GM12878 (cell line): ENCODE measurements around the gene ICA1L. TPM values are rescaled to one million over a fixed set of nuclear protein-coding genes. Genes with fewer than 3 reads are reported as not detected.

Experiments used
- ATAC-seq: fragments of 200-7000 bp; cut with Tn5 transposase; 3 replicates; pipeline ENCODE4 v1.9.1; 2020; ENCODE audit warnings: mild to moderate bottlenecking, moderate library complexity
- BruUV-seq: library from RNA; stranded (reverse); fragments of 400-500 nt; replicated peaks from 2 replicates; lab custom pipeline; 2021; lab: Mats Ljungman, UMichigan
- CTCF ChIA-PET: fragments of 300-600 bp; sonication (Branson Sonifier 250); formaldehyde crosslinking; extraction: SDS; loops from one replicate; lab custom pipeline; 2021; ENCODE audit warnings: inconsistent platforms; lab: Yijun Ruan, JAX
- POLR2A ChIA-PET: fragments of 350-600 bp; formaldehyde crosslinking; extraction: SDS; loops from one replicate; lab custom pipeline; 2021; ENCODE audit warnings: inconsistent platforms; lab: Charles Lee
- RAD21 ChIA-PET: fragments of 300-600 bp; sonication (Branson Sonifier 250); formaldehyde crosslinking; loops from one replicate; lab custom pipeline; 2023; ENCODE audit warnings: antibody characterized with exemption; ENCODE audit not compliant: unreplicated experiment; lab: Charles Lee
- SMC1A ChIA-PET: fragments of 300-600 bp; sonication (Branson Sonifier 250); formaldehyde crosslinking; loops from one replicate; lab custom pipeline; 2023; ENCODE audit not compliant: unreplicated experiment, uncharacterized antibody; lab: Charles Lee
- DNase-seq: peaks from one replicate; pipeline ENCODE4 v3.0.0-alpha.2; 2011; ENCODE audit warnings: low read depth, low spot score
- FAIRE-seq: peaks from 3 replicates; lab custom pipeline; 2011; peaks lifted over from hg19 to GRCh38; lab: Jason Lieb, UNC
- H2AFZ ChIP-seq: 2 replicates; pipeline ENCODE4 v1.6.0; 2011; ENCODE audit warnings: low read depth, low read length, control low read depth; ENCODE audit not compliant: control insufficient read depth
- H3K27ac ChIP-seq: 2 replicates; pipeline ENCODE4 v1.5.1; 2011; ENCODE audit warnings: control low read depth; ENCODE audit not compliant: control insufficient read depth, insufficient read depth
- H3K27me3 ChIP-seq, 2 experiments: replicated peaks in 1 of 2; 2 replicates each; pipeline versions ENCODE4 v1.6.0 to v1.6.1; 2011; ENCODE audit warnings: low read length in 1 of 2; ENCODE audit not compliant: control insufficient read depth in 2 of 2, insufficient read depth in 2 of 2
- H3K36me3 ChIP-seq, 2 experiments: 2 replicates each; pipeline ENCODE4 v1.5.1; 2011; ENCODE audit warnings: low read length in 1 of 2; ENCODE audit not compliant: control insufficient read depth in 2 of 2, insufficient read depth in 2 of 2
- H3K4me1 ChIP-seq: 2 replicates; pipeline ENCODE4 v1.6.1; 2011; ENCODE audit warnings: mild to moderate bottlenecking, low read length, moderate library complexity, mixed read lengths; ENCODE audit not compliant: control insufficient read depth, insufficient read depth
- H3K4me2 ChIP-seq: 2 replicates; pipeline ENCODE4 v1.6.0; 2011; ENCODE audit warnings: control low read depth; ENCODE audit not compliant: control insufficient read depth, insufficient read depth
- H3K4me3 ChIP-seq: fragments of 200-600 bp; sonication (generic); 2 replicates; pipeline ENCODE4 v1.5.1; 2016
- H3K79me2 ChIP-seq: 2 replicates; pipeline ENCODE4 v1.6.0; 2011; ENCODE audit warnings: low read length; ENCODE audit not compliant: control insufficient read depth, insufficient read depth
- H3K9ac ChIP-seq: 2 replicates; pipeline ENCODE4 v1.8.0; 2011; ENCODE audit warnings: low read length, control low read depth, mixed read lengths; ENCODE audit not compliant: control insufficient read depth, insufficient read depth
- H3K9me3 ChIP-seq: replicated peaks from 3 replicates; pipeline ENCODE4 v1.5.1; 2011; ENCODE audit warnings: mild to moderate bottlenecking, low read length; ENCODE audit not compliant: control insufficient read depth, insufficient read depth
- H4K20me1 ChIP-seq: 2 replicates; pipeline ENCODE4 v1.6.0; 2011; ENCODE audit not compliant: control insufficient read depth, insufficient read depth
- DPF2 ChIP-seq: fragments of 450-650 bp; IDR thresholded peaks from 2 replicates; pipeline ENCODE4 v1.6.1; 2017; ENCODE audit warnings: mild to moderate bottlenecking
- IRF3 ChIP-seq: fragments of 450-650 bp; IDR thresholded peaks from 2 replicates; pipeline ENCODE4 v1.6.1; 2014; ENCODE audit warnings: mild to moderate bottlenecking
- JUNB ChIP-seq: IDR thresholded peaks from 2 replicates; pipeline ENCODE4 v1.6.1; 2016; ENCODE audit warnings: antibody characterized with exemption, mild to moderate bottlenecking
- MEF2A ChIP-seq: IDR thresholded peaks from 2 replicates; pipeline ENCODE4 v1.6.1; 2011; ENCODE audit warnings: low read depth, mild to moderate bottlenecking, low read length, moderate library complexity; ENCODE audit not compliant: insufficient read depth
- NKRF ChIP-seq: fragments of 450-650 bp; conservative IDR thresholded peaks from 2 replicates; pipeline ENCODE4 v1.6.1; 2017; ENCODE audit warnings: mild to moderate bottlenecking, moderate library complexity
- POLR2AphosphoS5 ChIP-seq: IDR thresholded peaks from 2 replicates; pipeline ENCODE4 v1.6.1; 2011; ENCODE audit warnings: mild to moderate bottlenecking, low read length, inconsistent platforms
- TAF1 ChIP-seq: IDR thresholded peaks from 2 replicates; pipeline ENCODE4 v1.6.1; 2011; ENCODE audit warnings: mild to moderate bottlenecking, low read depth, low read length, borderline replicate concordance
- WGBS: methylation state at CpG from one replicate; pipeline ENCODE4 v1.1.6; 2016; ENCODE audit warnings: low lambda C conversion rate; ENCODE audit not compliant: insufficient replicate concordance, insufficient coverage; ENCODE audit errors: missing lambda C conversion rate; 5-methylcytosine and 5-hydroxymethylcytosine counted together
- in situ Hi-C: fragments of 300-500 bp; cut with MboI; formaldehyde crosslinking; loops from 9 replicates; pipeline ENCODE4 v1.14.3; 2018; ENCODE audit warnings: mixed read lengths
- intact Hi-C: fragments of 100-400 bp; cut with micrococcal nuclease; formaldehyde crosslinking; loops from one replicate; pipeline ENCODE4 v1.14.2; 2022; ENCODE audit not compliant: unreplicated experiment
- polyA plus RNA-seq, 11 experiments: library from polyadenylated mRNA; depleted of rRNA in 4 of 11; unstranded in 6 of 11; stranded (reverse) in 5 of 11; fragments of >200 nt; fragmentation: Nextera tagmentation in 4 of 11; fragmentation: Illumina TruSeq in 1 of 11; extraction: Ambion mirVana in 4 of 11; extraction: Trizol in 1 of 11; gene quantifications; 1 replicate in 1 of 11; 2 replicates in 10 of 11; pipeline versions ENCODE4 v1.2.1 to v1.2.3, GENCODE V29; 2011 to 2016; ENCODE audit warnings: inconsistent platforms in 2 of 11, missing spikeins in 2 of 11, low read depth in 1 of 11
- total RNA-seq, 4 experiments: library from RNA; depleted of rRNA in 3 of 4; stranded (reverse); fragments of >200 nt in 3 of 4; fragmentation: Illumina TruSeq in 1 of 4; extraction: Trizol in 1 of 4; gene quantifications; 2 replicates each; pipeline versions ENCODE4 v1.2.1 to v1.2.3, GENCODE V29; 2013 to 2021

Gene ICA1L
- total and polyA plus RNA-seq, 10 of the 15 experiments (the other 5 are each of a cell fraction or from before 2014, with no cell fraction given), result 0.85 to 7.4 (median 3.6) TPM

GRCh38 chr2:202782940-202783558, 88.5 kb downstream of the ICA1L start:
- Histone ChIP-seq H3K9me3 (no peaks in the 10 kb centered on the region), H3K4me1 (peaks cover 3% of the 10 kb centered on the region; the same call in 1 of the 2 replicates), H3K36me3 (no peaks in the 10 kb centered on the region; a peak in 1 of 4 replicates), H3K4me3 (no peak overlapping the region), H2AFZ (no peak overlapping the region), H3K4me2 (no peak overlapping the region), H3K9ac (no peak overlapping the region), H3K27ac (no peak overlapping the region), H4K20me1 (no peaks in the 10 kb centered on the region), H3K79me2 (no peaks in the 10 kb centered on the region), H3K27me3 (no peaks in the 10 kb centered on the region)
- CTCF ChIA-PET, result interaction anchor here (1.2 kb wide), 1 partner anchor 11 kb away, joined by 3 read pairs; no protein-coding TSS in a partner anchor
- ATAC-seq (no peak), FAIRE-seq (no peak), DNase-seq (no peak)
- RAD21 ChIA-PET, result no interaction called here
- POLR2A ChIA-PET, result no interaction called here
- TF ChIP-seq TAF1, result no peak
- TF ChIP-seq IRF3, result no peak
- TF ChIP-seq DPF2, result no peak
- TF ChIP-seq POLR2AphosphoS5, result no peak
- TF ChIP-seq MEF2A, result no peak
- TF ChIP-seq NKRF, result no peak
- TF ChIP-seq JUNB, result no peak
- intact Hi-C loops (loop anchor here (5.0 kb wide), 2 partner anchors 146 to 196 kb away; no protein-coding TSS in a partner anchor), in situ Hi-C loops (no loop called here)
- WGBS, result 82% methylated on average over 3 of the region's 3 CpGs
- BruUV-seq, result no TSS peak
- SMC1A ChIA-PET, result no interaction called here
